VCaP (cell line): ENCODE measurements around the gene MYL6B.

Experiments used
- H3K27ac ChIP-seq: fragments of 450-650 bp; 2 replicates; pipeline ENCODE4 v1.5.1; 2017
- TF ChIP-seq, protein P1 (sequence below): fragments of 450-650 bp; conservative IDR thresholded peaks from 2 replicates; pipeline ENCODE4 v1.5.1; 2017; ENCODE audit warnings: mild to moderate bottlenecking, moderate library complexity

Gene MYL6B

GRCh38 chr12:56204275-56204674 is 51.9 kb downstream of the MYL6B start:
- TF ChIP-seq, protein P1, sequence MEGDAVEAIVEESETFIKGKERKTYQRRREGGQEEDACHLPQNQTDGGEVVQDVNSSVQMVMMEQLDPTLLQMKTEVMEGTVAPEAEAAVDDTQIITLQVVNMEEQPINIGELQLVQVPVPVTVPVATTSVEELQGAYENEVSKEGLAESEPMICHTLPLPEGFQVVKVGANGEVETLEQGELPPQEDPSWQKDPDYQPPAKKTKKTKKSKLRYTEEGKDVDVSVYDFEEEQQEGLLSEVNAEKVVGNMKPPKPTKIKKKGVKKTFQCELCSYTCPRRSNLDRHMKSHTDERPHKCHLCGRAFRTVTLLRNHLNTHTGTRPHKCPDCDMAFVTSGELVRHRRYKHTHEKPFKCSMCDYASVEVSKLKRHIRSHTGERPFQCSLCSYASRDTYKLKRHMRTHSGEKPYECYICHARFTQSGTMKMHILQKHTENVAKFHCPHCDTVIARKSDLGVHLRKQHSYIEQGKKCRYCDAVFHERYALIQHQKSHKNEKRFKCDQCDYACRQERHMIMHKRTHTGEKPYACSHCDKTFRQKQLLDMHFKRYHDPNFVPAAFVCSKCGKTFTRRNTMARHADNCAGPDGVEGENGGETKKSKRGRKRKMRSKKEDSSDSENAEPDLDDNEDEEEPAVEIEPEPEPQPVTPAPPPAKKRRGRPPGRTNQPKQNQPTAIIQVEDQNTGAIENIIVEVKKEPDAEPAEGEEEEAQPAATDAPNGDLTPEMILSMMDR: no peak
- H3K27ac ChIP-seq: no peak overlapping the region

DNA sequence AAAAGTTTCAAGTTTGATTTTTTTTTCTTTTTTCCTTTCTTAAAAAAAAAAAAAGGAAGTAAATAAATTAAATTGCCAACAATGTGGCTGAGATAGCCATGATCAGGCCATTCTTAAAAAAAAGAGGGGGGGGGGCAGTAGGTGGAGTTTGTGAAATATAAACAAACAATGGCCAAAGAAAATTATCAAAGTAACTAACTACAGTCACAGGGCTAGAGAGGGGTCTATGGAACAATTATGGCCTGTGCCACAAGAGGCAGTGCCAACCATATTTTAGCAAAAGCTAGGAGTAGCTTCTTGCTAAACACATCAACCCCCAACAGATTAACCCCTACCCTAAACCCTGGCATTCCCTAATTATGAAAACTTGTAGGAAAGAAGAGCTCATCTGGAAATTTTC is 53.1 kb downstream of the MYL6B start:
- TF ChIP-seq, protein P1: peak; percentile 9; the same call in 1 of the 2 replicates
- H3K27ac ChIP-seq: peak overlapping the region; percentile 26; the same call in 1 of the 2 replicates

DNA sequence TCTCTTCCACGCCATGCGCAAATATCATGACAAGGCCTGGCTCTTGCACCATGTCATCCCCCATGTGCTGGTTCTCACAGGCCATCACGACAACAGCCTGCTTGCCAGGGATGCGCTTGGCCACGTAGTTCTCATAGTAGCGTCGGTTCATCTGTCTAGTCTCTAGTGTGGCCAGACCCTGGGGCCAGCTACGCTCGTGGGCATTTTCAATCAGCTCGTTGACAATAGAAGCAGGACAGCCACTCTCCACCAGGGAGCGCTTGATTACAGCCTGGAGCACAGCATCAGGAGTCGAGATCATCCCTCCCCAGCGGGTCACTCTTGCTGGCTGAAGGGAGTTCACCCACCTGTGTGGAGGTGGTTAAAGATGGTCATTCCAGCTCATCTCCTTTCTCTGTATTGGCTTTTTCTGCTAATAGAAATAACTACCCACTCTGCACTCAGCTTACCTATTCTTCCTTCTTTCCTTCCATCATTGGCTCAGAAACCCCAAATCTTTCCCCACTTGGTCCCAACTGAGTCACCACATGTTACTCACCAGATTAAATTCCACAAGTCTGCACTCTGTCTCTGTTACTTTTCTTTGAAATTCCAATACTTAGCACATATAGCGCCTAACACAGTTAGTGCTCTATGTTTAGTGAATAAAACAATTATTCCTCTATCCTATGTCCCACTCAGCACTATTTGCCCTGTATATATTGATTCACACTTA is 54.2 kb downstream of the MYL6B start:
- peak overlapping the region; percentile 26; the same call in 1 of the 2 replicates for H3K27ac ChIP-seq
- TF ChIP-seq, protein P1: peak; percentile 90
